ENCODE data around the gene TMEM231. TPM values are rescaled to one million over a fixed set of nuclear protein-coding genes. Genes with fewer than 3 reads are reported as not detected.

TMEM231 gene
- 14.0 and 21.2 TPM in 2 replicates for total RNA-seq (2014; rRNA removed; shearing (Covaris generic))

GRCh38 chr16:75555707-75556430 lies at the start of gene TMEM231:
TMEM231 (minus strand) TSS chr16:75556252; CDS start chr16:75556209, 43 bp downstream.

GRCh38 chr16:75566040-75566757 lies 10.1 kb upstream of the TMEM231 start, which contains the start of gene GABARAPL2:
GABARAPL2 (plus strand) TSS chr16:75566379; CDS start chr16:75566487, 108 bp downstream.

GRCh38 chr16:75535901-75536300 lies 20.2 kb downstream of the TMEM231 start, which contains the start of gene CHST5:
CHST5 (minus strand) TSS chr16:75536108; CDS start chr16:75530384, 5,724 bp downstream.

GRCh38 chr16:75495076-75495674 lies 60.9 kb downstream of the TMEM231 start, which contains the start of gene CHST6:
CHST6 (minus strand) TSS chr16:75495441; CDS start chr16:75479828, 15,613 bp downstream.

Other genes starting within 250 kb of the TMEM231 start
- 54.0 and 63.1 TPM in 2 replicates for gene CFDP1, start 122.7 kb downstream of the TMEM231 start, total RNA-seq (2014; rRNA removed; shearing (Covaris generic))
- gene TMEM170A, start 91.6 kb downstream of the TMEM231 start, total RNA-seq (2014; rRNA removed; shearing (Covaris generic)), result 9.4 and 20.4 TPM in 2 replicates
- 5.5 and 6.0 TPM in 2 replicates for gene CHST6, start 60.8 kb downstream of the TMEM231 start, total RNA-seq (2014; rRNA removed; shearing (Covaris generic))
- gene CHST5, start 20.1 kb downstream of the TMEM231 start, total RNA-seq (2014; rRNA removed; shearing (Covaris generic)), result 0.16 and 0.98 TPM in 2 replicates
- 25.5 and 35.7 TPM in 2 replicates for gene GABARAPL2, start 10.1 kb upstream of the TMEM231 start, total RNA-seq (2014; rRNA removed; shearing (Covaris generic))
- 68.1 and 80.6 TPM in 2 replicates for gene ADAT1, start 67.0 kb upstream of the TMEM231 start, total RNA-seq (2014; rRNA removed; shearing (Covaris generic))
- gene KARS1, start 91.4 kb upstream of the TMEM231 start, total RNA-seq (2014; rRNA removed; shearing (Covaris generic)), result 258 and 267 TPM in 2 replicates
- 83.5 and 90.2 TPM in 2 replicates for gene TERF2IP, start 91.5 kb upstream of the TMEM231 start, total RNA-seq (2014; rRNA removed; shearing (Covaris generic))
- not detected in 2 replicates for gene CPHXL2, start 120.8 kb upstream of the TMEM231 start, total RNA-seq (2014; rRNA removed; shearing (Covaris generic))
- not detected in 2 replicates for gene DUXB, start 145.2 kb upstream of the TMEM231 start, total RNA-seq (2014; rRNA removed; shearing (Covaris generic))
- gene CPHXL, start 170.2 kb upstream of the TMEM231 start, total RNA-seq (2014; rRNA removed; shearing (Covaris generic)), result not detected in 2 replicates

Measured in A375 (cell line).